ENCODE measurements around the gene PCDH7. TPM values are rescaled to one million over a fixed set of nuclear protein-coding genes. Genes with fewer than 3 reads are reported as not detected.

Gene PCDH7
- total RNA-seq, 1 experiment from 2014 or later = 16.8 TPM

GRCh38 chr4:30728311-30728710 lies 8.1 kb downstream of the PCDH7 start:
- Histone ChIP-seq H4K20me1 (ENCODE audit: control insufficient read depth, insufficient read depth, insufficient read length) (peaks cover 4% of the 10 kb centered on the region), H3T11ph (ENCODE audit: low read length) (no peak overlapping the region), H2AK5ac (ENCODE audit: insufficient read length, low read length) (no peak overlapping the region), H2BK120ac (ENCODE audit: low read depth, low read length, poor library complexity, severe bottlenecking) (no peak overlapping the region), H3K23ac (ENCODE audit: insufficient read length, low read depth, low read length) (no peak overlapping the region), H2AFZ (ENCODE audit: low read length) (no peak overlapping the region), H4K91ac (ENCODE audit: insufficient read length, low read depth, low read length) (no peak overlapping the region), H3K79me2 (ENCODE audit: insufficient read depth, low read length) (no peaks in the 10 kb centered on the region), H3K4me2 (ENCODE audit: insufficient read depth, insufficient read length, low read length) (no peak overlapping the region), H3K27me3 (ENCODE audit: insufficient read depth, low read length) (peaks cover 7% of the 10 kb centered on the region), H2BK15ac (ENCODE audit: low read depth, low read length) (no peak overlapping the region), H3K9ac (ENCODE audit: extremely low read depth, insufficient read length, low read length) (no peak overlapping the region), H2BK5ac (ENCODE audit: insufficient read length, low read length) (no peak overlapping the region), H2BK12ac (ENCODE audit: insufficient read length, low read depth, low read length) (no peak overlapping the region), H3K9me3 (ENCODE audit: control insufficient read depth, low read depth, low read length) (no peaks in the 10 kb centered on the region), H3K4ac (ENCODE audit: low read depth, low read length) (no peak overlapping the region), H4K8ac (replicated peaks; ENCODE audit: insufficient read length, low read depth, low read length) (no peak overlapping the region), H3K79me1 (ENCODE audit: insufficient read depth, low read depth, low read length, poor library complexity, severe bottlenecking) (no peaks in the 10 kb centered on the region), H3K4me1 (ENCODE audit: insufficient read depth, low read length) (no peaks in the 10 kb centered on the region), H2BK20ac (ENCODE audit: low read depth, low read length, poor library complexity, severe bottlenecking) (no peak overlapping the region), H3K18ac (ENCODE audit: insufficient read length, low read depth, low read length) (no peak overlapping the region), H3K23me2 (ENCODE audit: insufficient read length, low read depth, low read length, poor library complexity, severe bottlenecking) (no peaks in the 10 kb centered on the region), H3K56ac (ENCODE audit: insufficient read length, low read depth, low read length) (no peak overlapping the region), H4K5ac (ENCODE audit: insufficient read length, low read depth, low read length) (no peak overlapping the region), H3K27ac (ENCODE audit: insufficient read length, low read depth, low read length) (no peak overlapping the region), H3K14ac (ENCODE audit: insufficient read depth, low read length) (no peak overlapping the region)
- Mint-ChIP-seq H3K4me1 (peaks cover 23 to 24% of the 10 kb centered on the region in 2 experiments), H3K27me3 (ENCODE audit: low read depth) (peaks cover 10% of the 10 kb centered on the region), H3K36me3 (ENCODE audit: insufficient read depth in 1 of 3, low read depth in 3 of 3) (peaks cover 0 to 12% (median 10%) of the 10 kb centered on the region in 3 experiments; a peak in 5 of 7 replicates), H3K4me3 (no peak overlapping the region), H3K27ac (no peak overlapping the region), H3K9me3 (no peaks in the 10 kb centered on the region)
- WGBS (ENCODE audit: extremely low coverage, insufficient read length, low lambda C conversion rate) = no CpG with 5 or more reads among the region's 2 CpGs
- TF ChIP-seq, protein P1, sequence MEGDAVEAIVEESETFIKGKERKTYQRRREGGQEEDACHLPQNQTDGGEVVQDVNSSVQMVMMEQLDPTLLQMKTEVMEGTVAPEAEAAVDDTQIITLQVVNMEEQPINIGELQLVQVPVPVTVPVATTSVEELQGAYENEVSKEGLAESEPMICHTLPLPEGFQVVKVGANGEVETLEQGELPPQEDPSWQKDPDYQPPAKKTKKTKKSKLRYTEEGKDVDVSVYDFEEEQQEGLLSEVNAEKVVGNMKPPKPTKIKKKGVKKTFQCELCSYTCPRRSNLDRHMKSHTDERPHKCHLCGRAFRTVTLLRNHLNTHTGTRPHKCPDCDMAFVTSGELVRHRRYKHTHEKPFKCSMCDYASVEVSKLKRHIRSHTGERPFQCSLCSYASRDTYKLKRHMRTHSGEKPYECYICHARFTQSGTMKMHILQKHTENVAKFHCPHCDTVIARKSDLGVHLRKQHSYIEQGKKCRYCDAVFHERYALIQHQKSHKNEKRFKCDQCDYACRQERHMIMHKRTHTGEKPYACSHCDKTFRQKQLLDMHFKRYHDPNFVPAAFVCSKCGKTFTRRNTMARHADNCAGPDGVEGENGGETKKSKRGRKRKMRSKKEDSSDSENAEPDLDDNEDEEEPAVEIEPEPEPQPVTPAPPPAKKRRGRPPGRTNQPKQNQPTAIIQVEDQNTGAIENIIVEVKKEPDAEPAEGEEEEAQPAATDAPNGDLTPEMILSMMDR (conservative IDR thresholded peaks at IDR 0.05) = no peak
- no peak for DNase-seq

All from H9 (cell line).